Measurements from ENCODE around the gene THUMPD1. TPM values are rescaled to one million over a fixed set of nuclear protein-coding genes. Genes with fewer than 3 reads are reported as not detected.

The THUMPD1 gene
- total and polyA plus RNA-seq, 2 of the 8 experiments (the other 6 are each of a cell fraction or from before 2014, with no cell fraction given), result 31.6 to 49.4 TPM

DNA sequence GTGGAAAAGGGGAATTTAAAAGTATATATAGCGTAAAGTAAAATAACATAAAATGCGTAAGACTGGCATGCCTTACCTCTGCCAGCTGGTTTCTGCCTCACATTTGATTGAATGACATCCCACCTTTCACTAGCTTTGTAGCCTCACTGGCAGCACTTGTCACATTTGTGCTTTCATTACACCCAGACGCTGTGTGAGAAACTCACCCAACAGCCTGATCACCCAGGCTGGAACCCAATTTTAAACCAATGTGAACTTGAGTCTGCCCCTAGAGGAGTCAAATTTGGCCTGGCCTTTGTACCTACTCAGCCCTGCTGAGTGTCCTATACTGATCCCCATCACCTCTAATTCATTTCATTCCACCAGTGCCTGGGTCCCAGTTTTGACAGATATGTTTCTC is 4.8 kb upstream of the THUMPD1 start:
- Histone ChIP-seq H3K79me2 (ENCODE audit: control insufficient read depth in 1 of 2, insufficient read depth in 2 of 2, low read length in 2 of 2) (no peaks in the 10 kb centered on the region), H3K27ac (ENCODE audit: low read depth, low read length) (no peak overlapping the region), H3K9ac (replicated peaks in 1 of 4; ENCODE audit: extremely low read depth in 1 of 4, low read depth in 3 of 4, low read length in 3 of 4) (no peak overlapping the region), H3K4me2 (ENCODE audit: insufficient read depth in 1 of 2, low read depth in 2 of 2, low read length in 2 of 2) (no peak overlapping the region), H4K91ac (replicated peaks; ENCODE audit: insufficient read length, low read length) (no peak overlapping the region), H2BK20ac (ENCODE audit: low read length) (no peak overlapping the region), H3K56ac (replicated peaks; ENCODE audit: insufficient read length, low read depth, low read length) (no peak overlapping the region), H3K4me3 (ENCODE audit: extremely low read depth in 1 of 4, insufficient read depth in 2 of 4, low read depth in 3 of 4, low read length in 4 of 4) (no peak overlapping the region), H3K23me2 (ENCODE audit: low read depth, low read length) (no peaks in the 10 kb centered on the region), H2AK5ac (ENCODE audit: low read depth, low read length) (no peak overlapping the region), H4K8ac (ENCODE audit: extremely low read depth, insufficient read depth, low read length) (no peak overlapping the region), H3K14ac (ENCODE audit: insufficient read length) (no peak overlapping the region), H3K4ac (replicated peaks; ENCODE audit: insufficient read length, low read depth, low read length) (no peak overlapping the region), H4K5ac (ENCODE audit: insufficient read length, low read depth, low read length) (no peak overlapping the region), H3K23ac (ENCODE audit: insufficient read length) (no peak overlapping the region), H2BK15ac (ENCODE audit: low read length) (no peak overlapping the region), H2AFZ (ENCODE audit: low read length) (no peak overlapping the region), H3K18ac (ENCODE audit: extremely low read depth, low read length) (no peak overlapping the region), H3K36me3 (ENCODE audit: control insufficient read depth in 2 of 4, insufficient read depth in 4 of 4, low read length in 3 of 4) (no peaks in the 10 kb centered on the region), H3K4me1 (replicated peaks in 1 of 4; ENCODE audit: control insufficient read depth in 3 of 4, insufficient read depth in 4 of 4, low read length in 3 of 4) (no peaks in the 10 kb centered on the region), H3K27me3 (replicated peaks in 1 of 4; ENCODE audit: control insufficient read depth in 3 of 4, extremely low read depth in 1 of 4, insufficient read depth in 3 of 4, low read length in 3 of 4) (no peaks in the 10 kb centered on the region), H3K9me3 (ENCODE audit: insufficient read depth in 2 of 2, low read depth in 1 of 2, low read length in 1 of 2) (peaks cover 13 to 15% of the 10 kb centered on the region in 2 experiments; a peak in 3 of 4 replicates), H2BK120ac (replicated peaks; ENCODE audit: low read depth, low read length) (no peak overlapping the region), H2BK12ac (ENCODE audit: low read depth, low read length) (no peak overlapping the region), H3K79me1 (ENCODE audit: low read depth, low read length) (no peaks in the 10 kb centered on the region), H2BK5ac (ENCODE audit: low read depth, low read length) (no peak overlapping the region), H4K20me1 (replicated peaks in 1 of 2; ENCODE audit: control insufficient read depth in 1 of 2, insufficient read depth in 2 of 2, low read length in 2 of 2) (peaks cover 0 to 1% of the 10 kb centered on the region in 2 experiments)
- WGBS, 2 experiments (ENCODE audit: extremely low coverage in 1 of 2, insufficient coverage in 1 of 2, insufficient read length in 1 of 2, insufficient replicate concordance in 2 of 2, low coverage in 1 of 2, low lambda C conversion rate in 2 of 2, missing lambda C conversion rate in 1 of 2), result 91% methylated on average over 3 of the region's 3 CpGs; no CpG with 5 or more reads in 1 of the 2 experiments
- TF ChIP-seq, protein P1, sequence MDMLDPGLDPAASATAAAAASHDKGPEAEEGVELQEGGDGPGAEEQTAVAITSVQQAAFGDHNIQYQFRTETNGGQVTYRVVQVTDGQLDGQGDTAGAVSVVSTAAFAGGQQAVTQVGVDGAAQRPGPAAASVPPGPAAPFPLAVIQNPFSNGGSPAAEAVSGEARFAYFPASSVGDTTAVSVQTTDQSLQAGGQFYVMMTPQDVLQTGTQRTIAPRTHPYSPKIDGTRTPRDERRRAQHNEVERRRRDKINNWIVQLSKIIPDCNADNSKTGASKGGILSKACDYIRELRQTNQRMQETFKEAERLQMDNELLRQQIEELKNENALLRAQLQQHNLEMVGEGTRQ (IDR thresholded peaks at IDR 0.05; ENCODE audit: low read length), result no peak
- no peak for TF ChIP-seq MAFK (IDR thresholded peaks at IDR 0.05; ENCODE audit: low read depth, low read length)
- TF ChIP-seq SIN3A (conservative IDR thresholded peaks at IDR 0.05 in 1 of 2, IDR thresholded peaks at IDR 0.05 in 1 of 2; ENCODE audit: low read depth in 1 of 2, low read length in 2 of 2), result no peak
- no peak for TF ChIP-seq NANOG (IDR thresholded peaks at IDR 0.05; ENCODE audit: insufficient read depth, low read depth, low read length, poor library complexity, severe bottlenecking)
- TF ChIP-seq POLR2A (IDR thresholded peaks at IDR 0.05; ENCODE audit: control extremely low read depth in 1 of 2, low read depth in 2 of 2, low read length in 2 of 2), result no peak
- TF ChIP-seq CHD2 (IDR thresholded peaks at IDR 0.05; ENCODE audit: low read length), result no peak
- TF ChIP-seq TCF12 (IDR thresholded peaks at IDR 0.05; ENCODE audit: low read depth, low read length), result no peak
- TF ChIP-seq RNF2 (IDR thresholded peaks at IDR 0.05; ENCODE audit: borderline replicate concordance, low read depth, low read length, missing control alignments, poor library complexity, severe bottlenecking), result no peak
- no peak for TF ChIP-seq SP4 (IDR thresholded peaks at IDR 0.05; ENCODE audit: low read length)
- TF ChIP-seq, protein P2, sequence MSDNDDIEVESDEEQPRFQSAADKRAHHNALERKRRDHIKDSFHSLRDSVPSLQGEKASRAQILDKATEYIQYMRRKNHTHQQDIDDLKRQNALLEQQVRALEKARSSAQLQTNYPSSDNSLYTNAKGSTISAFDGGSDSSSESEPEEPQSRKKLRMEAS (IDR thresholded peaks at IDR 0.05), result no peak
- TF ChIP-seq CREB1 (IDR thresholded peaks at IDR 0.05), result no peak
- no peak for TF ChIP-seq SAP30 (IDR thresholded peaks at IDR 0.05; ENCODE audit: insufficient read depth, insufficient replicate concordance, low read length)
- CTCF ChIA-PET (ENCODE audit: partially characterized antibody), result no interaction called here
- no peak for DNase-seq (ENCODE audit: low read depth in 1 of 2, low spot score in 2 of 2)
- POLR2A ChIA-PET (ENCODE audit: partially characterized antibody), result no interaction called here
- no peak for FAIRE-seq
